Measurements from ENCODE around the gene C1R. TPM values are rescaled to one million over a fixed set of nuclear protein-coding genes. Genes with fewer than 3 reads are reported as not detected.

The C1R gene
- total RNA-seq, 4 donors from 2014 or later, result 265 to 697 (median 433) TPM

DNA sequence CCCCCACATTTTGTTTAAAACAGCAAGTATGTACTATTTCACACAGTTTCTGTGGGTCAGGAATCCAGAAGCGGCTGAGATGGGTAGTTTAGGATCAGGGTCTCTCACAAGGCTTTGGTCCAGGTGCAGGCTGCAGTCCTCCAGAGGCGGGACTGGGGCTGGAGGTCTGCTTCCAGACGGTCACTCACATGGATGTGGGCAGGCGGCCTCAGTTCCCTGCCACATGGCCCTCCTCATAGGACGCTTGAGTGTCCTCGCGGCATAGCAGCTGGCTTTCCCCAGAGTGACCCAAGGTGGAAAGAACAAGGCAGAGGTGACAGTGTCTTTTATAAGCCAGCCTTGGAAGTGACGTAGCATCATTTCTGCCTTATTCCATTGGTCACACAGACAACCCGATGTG is 24.7 kb upstream of the C1R start:
- TF ChIP-seq, protein P1, sequence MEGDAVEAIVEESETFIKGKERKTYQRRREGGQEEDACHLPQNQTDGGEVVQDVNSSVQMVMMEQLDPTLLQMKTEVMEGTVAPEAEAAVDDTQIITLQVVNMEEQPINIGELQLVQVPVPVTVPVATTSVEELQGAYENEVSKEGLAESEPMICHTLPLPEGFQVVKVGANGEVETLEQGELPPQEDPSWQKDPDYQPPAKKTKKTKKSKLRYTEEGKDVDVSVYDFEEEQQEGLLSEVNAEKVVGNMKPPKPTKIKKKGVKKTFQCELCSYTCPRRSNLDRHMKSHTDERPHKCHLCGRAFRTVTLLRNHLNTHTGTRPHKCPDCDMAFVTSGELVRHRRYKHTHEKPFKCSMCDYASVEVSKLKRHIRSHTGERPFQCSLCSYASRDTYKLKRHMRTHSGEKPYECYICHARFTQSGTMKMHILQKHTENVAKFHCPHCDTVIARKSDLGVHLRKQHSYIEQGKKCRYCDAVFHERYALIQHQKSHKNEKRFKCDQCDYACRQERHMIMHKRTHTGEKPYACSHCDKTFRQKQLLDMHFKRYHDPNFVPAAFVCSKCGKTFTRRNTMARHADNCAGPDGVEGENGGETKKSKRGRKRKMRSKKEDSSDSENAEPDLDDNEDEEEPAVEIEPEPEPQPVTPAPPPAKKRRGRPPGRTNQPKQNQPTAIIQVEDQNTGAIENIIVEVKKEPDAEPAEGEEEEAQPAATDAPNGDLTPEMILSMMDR (IDR thresholded peaks at IDR 0.05; ENCODE audit: low read depth), result no peak

DNA sequence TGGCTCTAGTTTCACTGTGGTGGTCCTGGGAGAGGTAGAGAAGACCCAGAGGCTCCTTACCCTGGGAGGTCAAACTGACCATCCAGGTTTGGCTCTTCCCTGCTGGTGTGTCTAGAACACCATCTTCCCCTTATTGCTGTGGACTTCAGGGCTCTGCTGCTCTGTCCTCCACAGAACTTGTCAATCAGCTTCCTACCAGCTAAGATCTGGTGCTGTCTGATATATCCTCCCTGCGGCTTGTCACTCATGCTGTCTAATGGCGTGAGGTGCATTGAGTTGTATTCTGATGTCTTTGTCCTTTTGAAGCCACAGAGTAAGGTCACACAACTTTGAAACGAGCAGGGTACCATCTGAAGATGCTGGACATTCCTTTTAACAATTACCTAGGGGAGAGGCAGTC is 24.0 kb upstream of the C1R start:
- TF ChIP-seq, protein P1 (IDR thresholded peaks at IDR 0.05; ENCODE audit: low read depth), result no peak

DNA sequence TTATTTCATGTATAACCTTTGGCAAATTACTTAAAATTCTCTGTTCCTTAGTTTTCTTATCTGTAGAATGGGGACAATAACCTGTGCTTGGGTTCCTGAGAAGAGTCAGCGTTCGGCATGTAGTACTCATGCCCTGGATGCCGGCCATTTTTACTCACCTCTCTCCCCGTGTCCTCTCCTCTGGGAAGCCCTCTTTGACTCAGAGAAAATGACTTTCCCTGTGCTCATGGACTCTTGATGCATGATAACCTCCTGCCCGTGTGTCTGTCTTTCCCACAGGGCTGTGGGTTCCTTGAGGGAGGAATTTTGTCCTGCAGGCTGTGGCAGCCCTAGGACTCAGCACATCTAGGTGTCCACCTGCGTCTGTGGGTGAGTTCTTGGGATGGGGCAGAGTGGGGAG is 22.6 kb upstream of the C1R start:
- TF ChIP-seq, protein P1 (IDR thresholded peaks at IDR 0.05; ENCODE audit: low read depth), result no peak

DNA sequence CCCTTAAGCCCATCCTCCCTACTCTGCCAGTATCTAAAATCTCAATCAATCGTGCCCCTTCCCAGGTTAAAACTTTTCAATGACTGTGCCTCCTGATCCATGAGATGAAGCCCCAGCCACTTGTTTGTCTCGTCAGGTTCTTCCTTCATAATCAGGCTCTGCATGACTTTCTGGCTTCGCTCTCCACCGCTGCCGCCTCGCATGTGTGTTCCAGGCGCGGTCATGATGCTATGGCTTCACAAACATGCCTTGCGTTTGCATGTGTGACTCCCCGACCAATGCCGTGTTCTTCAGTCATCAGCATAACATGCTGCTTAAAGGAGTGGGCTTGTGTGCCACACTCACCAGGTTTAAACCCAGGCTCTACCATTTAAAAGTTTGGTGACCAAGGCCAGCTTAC is 21.8 kb upstream of the C1R start:
- TF ChIP-seq, protein P1 (IDR thresholded peaks at IDR 0.05; ENCODE audit: low read depth), result no peak

DNA sequence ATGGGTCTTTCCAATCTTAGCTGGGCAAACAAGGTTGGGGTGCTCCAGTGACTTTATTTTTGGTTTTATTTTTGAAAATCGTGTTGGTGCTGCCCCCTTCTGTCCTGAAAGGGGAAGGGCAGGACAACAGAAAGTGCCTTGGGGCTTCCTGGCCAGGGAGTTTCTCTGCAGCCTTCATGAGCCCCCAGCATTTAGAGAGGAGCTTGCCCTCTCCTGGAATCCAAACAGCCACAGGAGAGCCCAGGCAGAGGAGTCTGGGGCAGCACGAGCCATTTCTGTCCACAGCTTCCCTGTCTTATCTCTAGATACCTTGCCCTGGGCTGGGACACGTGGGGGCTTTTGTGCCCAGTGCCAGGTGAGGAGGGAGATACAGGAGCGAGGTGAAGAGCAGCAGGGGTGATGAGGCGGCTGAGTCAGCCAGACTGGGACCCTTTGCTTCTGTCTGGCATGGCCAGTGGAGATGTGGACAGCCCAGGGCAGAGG is 21.2 kb upstream of the C1R start:
- TF ChIP-seq, protein P1 (IDR thresholded peaks at IDR 0.05; ENCODE audit: low read depth), result no peak

DNA sequence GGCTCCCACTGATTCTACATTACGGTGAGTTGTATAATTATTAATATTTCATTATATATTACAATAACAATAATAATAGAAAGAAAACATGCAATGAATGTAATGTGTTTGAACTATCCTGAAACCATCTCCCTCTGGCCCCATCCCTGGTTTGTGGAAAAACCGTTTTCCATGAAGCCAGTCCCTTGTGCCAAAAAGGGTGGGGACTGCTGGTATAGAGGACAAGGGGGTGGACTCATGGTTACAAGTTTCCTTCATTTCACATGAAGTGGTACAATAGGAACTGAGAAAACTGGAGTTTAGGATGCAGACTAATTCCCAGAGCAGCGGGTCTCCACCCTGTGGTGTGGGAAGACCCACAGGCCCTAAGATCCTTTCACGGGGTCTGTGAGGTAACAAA is 19.8 kb upstream of the C1R start:
- TF ChIP-seq, protein P1 (IDR thresholded peaks at IDR 0.05; ENCODE audit: low read depth), result no peak

DNA sequence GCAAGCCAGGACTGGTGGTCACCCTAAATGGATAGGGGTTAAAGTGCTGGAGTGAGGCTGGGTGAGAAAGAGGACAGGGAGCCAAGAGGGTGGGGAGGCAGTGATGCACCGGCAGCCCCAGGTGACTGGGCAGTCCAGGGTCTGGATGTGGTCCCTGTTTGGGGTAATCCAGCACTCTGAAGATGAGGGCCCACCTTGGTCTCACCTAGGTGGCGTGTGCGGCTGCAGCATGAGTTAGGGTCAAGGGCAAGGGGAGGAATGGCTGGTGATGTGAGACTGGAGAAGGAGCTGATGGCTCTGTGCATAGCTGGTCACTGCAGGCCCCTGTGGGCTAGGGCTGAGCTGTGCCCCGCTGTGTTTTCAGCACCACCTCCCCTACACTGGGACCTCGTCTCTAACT is 18.4 kb upstream of the C1R start:
- TF ChIP-seq, protein P1 (IDR thresholded peaks at IDR 0.05; ENCODE audit: low read depth), result no peak
